HG03280 (cell line): ENCODE measurements around the gene LGALS13.
"Not testable (repeated sequence)": the region's sequence is repeated elsewhere in the genome, so short reads cannot be mapped to it uniquely, and the experiment has no call there.

ENCODE experiments used
- ATAC-seq: cut with Tn5 transposase; IDR thresholded peaks from one replicate; pipeline ENCODE4 v1.9.1; 2021; ENCODE audit warnings: mild to moderate bottlenecking, moderate library complexity; ENCODE audit not compliant: unreplicated experiment

Gene LGALS13

DNA sequence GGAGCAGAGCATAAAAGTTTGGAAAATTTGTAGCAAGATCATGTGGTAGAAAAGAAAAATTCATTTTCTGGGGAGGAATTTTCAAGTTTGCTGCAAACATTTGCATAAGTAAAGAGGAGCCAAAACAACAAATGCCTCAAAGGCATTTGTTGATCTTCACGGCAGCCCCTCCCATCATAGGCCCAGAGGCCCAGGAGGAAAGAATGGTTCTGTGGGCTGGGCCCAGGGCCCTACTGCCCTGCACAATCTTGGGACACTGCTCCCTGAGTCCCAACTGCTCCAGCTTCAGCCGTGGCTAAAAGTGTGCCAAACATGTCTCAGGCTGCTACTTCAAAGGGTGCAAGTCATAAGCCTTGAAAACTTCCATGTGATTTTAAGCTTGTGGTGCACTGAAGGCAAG lies 11.3 kb downstream of the LGALS13 start:
- ATAC-seq: no peak

DNA sequence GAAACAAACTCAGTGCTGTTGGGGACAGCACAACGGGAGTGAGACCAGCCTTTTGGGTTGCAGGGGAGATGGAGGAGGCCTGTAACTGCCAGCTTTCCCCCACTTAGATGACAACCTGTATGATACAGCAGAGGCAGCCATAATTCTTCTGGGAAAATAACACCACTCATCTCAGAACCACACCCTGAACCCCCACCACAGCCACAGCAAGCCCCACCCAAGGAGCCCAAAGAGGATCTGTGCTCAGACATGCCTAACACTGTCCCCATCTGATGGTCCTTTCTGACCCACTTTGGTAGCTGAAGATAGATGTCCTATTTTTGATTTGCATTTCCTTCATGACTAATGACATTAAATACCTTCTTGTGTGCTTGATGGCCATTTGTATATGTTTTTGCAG lies 15.4 kb downstream of the LGALS13 start:
- no peak for ATAC-seq

DNA sequence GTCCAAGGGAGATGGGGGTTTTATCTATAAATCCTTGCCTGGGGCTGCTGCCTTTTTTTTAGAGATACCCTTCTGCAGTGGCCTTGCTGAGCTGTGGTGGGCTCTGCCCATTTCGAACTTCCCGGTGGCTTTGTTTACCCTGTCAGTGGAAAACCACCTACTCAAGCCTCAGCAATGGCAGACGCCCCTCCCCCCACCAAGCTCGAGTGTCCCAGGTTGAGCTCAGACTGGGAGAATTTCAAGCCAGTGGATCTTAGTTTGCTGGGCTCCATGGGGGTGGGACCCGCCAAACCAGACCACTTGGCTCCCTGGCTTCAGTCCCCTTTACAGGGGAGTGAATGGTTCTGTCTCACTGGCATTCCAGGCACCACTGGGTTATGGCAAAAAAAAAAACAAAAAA lies 21.6 kb downstream of the LGALS13 start:
- ATAC-seq: no peak

DNA sequence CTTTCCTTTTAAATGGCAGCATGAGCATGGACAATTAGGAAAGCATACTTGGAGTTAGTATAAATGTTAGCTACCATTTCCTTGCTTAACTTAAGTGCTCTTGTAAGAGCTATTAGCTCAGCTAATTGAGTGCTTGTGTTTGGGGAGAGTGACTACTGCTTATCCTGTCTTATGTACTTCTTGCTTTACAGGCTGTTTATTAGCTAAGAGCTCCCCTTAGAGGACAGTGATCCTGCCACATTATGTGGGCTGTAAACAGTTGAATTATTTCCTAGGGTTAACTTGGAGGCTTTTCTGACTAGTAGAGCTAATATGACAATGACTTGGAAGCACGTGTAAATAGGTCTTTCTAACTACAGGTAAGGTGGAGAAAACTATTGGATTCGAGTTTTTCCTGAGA lies 25.3 kb downstream of the LGALS13 start:
- ATAC-seq: not testable (repeated sequence)

DNA sequence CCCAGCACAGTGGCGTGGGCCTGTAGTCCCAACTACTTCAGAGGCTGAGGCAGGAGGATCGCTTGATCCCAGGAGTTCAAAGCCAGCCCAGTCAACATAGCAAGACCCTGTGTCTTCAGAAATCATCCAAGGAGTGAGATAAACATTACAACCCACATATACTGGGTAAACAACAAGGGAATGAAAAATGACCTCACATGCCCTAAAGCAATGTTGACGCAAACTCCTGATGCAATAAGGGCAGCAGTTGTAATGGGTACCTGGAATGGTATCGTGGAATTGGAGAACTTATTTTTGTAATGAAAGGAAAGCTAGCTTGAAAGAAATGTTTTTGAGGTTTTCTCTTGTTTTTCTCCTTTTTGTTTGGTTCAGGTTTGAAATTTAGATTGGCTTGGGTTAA lies 28.9 kb downstream of the LGALS13 start:
- no peak for ATAC-seq

DNA sequence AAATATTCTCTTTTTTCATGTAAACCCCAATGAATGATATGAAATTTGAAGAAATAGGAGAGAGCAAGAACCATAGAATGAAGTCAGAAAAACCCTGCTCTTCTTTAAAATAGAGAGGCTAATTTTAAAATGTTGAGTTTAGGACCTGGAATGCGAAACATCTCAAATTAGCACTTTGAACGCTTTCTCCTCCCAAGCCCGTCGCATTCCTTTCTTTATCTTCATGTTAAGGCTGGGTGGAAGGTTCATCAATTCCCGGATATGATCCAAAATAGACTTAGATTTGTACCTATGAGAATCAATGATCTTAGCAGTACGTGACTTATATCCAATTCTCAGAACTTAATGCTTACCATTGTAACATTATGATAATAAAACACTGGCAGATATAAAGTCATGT lies 29.3 kb downstream of the LGALS13 start:
- ATAC-seq: no peak

DNA sequence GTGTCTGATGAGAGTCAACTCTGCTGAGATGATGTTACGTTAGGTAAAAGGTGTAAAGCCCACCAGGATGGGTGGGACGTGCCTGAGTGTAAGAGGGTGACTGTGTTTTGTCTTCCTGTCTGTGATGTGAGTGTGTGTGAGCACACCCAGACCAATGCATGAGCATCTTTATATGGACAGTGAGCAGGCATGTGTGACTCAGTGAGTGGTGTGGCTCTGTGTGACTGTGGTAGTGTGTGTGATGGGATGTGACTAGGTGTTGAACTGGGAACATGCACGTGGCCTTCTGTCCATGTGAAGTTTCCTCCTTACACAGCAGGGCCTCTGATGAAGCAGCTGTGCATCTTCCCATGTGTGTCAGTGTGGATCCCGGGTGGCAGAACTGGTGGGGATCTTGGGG lies 35.6 kb downstream of the LGALS13 start:
- ATAC-seq: no peak

DNA sequence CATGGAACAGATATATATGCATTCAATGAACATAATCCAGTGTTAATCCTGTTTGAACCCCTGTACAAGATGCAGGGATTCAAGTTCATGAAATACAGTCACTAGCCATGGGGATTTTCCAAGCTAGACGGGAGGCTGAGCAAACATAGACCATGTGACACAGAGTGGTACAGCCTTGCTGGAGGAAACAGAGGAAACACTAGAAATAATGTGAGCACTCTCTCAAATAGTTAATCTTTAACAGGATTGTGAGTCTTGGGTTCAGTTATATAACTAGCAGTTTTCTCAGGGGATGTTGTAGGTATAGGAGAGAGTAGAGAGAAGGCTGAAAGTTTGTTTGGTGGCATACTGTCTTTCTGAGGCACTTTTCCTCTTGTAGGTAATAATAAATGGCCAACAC lies 39.4 kb downstream of the LGALS13 start:
- ATAC-seq: no peak

DNA sequence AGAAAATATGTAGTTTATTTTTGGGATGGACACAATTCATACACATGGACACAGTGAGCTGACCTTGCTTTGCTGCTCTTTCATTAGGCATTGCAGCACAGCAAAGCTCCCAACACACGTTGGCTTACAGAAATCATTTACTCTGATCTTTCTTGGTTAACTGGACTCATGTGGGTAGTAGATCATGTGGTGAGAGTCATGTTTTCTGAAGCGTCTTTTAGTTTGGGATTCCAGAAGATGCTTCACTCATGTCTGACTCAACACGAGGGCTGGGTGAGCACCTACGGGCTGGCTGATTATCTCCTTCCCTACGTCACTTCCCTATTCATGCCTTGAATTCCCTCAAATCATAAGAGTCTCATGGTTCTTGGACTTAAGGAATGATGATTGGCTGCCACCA lies 41.3 kb downstream of the LGALS13 start:
- ATAC-seq: no peak

DNA sequence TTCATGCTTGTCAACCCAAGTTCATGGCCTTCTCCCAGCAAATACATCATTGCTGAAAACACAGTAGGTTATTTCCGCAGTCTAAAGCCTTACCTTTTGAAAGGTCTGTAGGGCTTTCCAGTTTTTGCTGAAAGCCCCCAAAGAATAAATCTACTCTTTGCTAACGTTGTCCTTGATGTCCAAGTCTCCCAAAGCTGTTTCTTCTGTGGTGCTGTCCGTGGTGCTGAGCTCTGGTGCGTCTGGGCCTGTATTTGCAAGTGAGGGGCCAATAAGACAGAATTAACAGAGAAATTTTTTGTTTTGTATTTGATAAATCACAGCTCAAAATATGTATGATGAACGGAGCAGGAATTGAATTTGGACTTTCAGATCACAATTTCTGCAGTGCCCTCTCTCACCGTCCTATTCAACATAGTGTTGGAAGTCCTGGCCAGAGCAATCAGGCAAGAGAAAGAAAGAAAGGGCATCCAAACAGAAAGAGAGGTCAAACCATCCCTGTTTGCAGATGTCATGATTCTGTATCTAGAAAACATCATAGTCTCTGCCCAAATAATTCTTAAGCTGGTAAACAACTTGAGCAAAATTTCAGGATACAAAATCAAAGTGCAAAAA lies 43.6 kb downstream of the LGALS13 start:
- no peak for ATAC-seq

DNA sequence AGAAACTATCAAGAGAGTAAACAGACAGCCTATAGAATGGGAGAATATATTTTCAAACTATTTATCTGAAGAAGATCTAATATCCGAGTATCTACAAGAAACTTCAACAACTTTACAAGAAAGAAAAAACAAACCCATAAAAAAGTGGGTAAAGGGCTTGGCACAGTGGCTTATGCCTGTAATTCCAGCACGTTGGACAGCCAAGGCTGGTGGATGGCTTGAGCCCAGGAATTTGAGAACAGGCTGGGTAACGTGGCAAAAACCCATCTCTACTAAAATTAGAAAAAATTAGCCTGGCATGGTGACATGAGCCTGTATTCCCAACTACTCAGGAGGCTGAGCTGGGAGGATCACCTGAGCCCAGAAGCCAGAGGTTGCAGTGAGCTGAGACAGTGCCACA lies 45.6 kb downstream of the LGALS13 start:
- ATAC-seq: no peak

DNA sequence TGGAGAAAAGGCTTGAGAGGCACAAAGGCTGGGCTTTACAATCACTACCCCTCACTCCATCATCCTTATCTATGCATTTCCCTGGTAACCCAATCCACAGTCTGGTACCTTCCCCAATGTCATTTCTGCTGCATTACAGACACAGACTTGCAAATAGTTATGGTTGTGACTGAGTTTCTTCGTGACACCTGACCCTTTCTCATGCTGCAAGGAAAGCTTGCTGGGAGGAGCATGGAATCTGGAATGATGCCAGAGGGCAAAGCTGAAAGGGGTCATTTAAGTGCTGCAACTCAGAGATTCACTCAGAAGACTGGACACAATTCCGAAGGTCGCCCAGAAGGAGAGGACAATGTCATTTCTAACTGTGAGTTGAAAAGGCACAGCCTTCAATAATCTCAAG lies 53.3 kb downstream of the LGALS13 start, which contains the start of gene LGALS16:
Gene LGALS16 (plus strand): TSS at position 301 of the 400 bp plus-strand sequence. CDS start 49 bp downstream, at position 350.
- no peak for ATAC-seq
